Progenitor cell of endocrine pancreas (in vitro differentiated cells): Measurements from ENCODE around the gene UCN. TPM values are rescaled to one million over a fixed set of nuclear protein-coding genes. Genes with fewer than 3 reads are reported as not detected.
A peak's percentile ranks its signal among the peaks of the same experiment; 100 is the strongest.
"Not testable (repeated sequence)": the region's sequence is repeated elsewhere in the genome, so short reads cannot be mapped to it uniquely, and the experiment has no call there.

Source experiments
- DNase-seq: peaks from one replicate; pipeline ENCODE4 v3.0.0; 2021; ENCODE audit warnings: low spot score; ENCODE audit not compliant: unreplicated experiment
- H3K27ac Mint-ChIP-seq: 2 replicates; pipeline ENCODE4 v1.8.0; 2021; ENCODE audit warnings: mild to moderate bottlenecking, moderate library complexity, mixed read lengths
- H3K27me3 Mint-ChIP-seq: 2 replicates; pipeline ENCODE4 v1.8.0; 2021; ENCODE audit warnings: mixed read lengths
- H3K36me3 Mint-ChIP-seq: 2 replicates; pipeline ENCODE4 v1.8.0; 2022; ENCODE audit warnings: mixed read lengths; ENCODE audit not compliant: insufficient read depth
- H3K4me1 Mint-ChIP-seq: 2 replicates; pipeline ENCODE4 v1.8.0; 2021; ENCODE audit warnings: low read depth, mixed read lengths
- H3K4me3 Mint-ChIP-seq: 2 replicates; pipeline ENCODE4 v1.8.0; 2021; ENCODE audit warnings: low read depth, mild to moderate bottlenecking, moderate library complexity, mixed read lengths
- H3K9me3 Mint-ChIP-seq: 2 replicates; pipeline ENCODE4 v1.8.0; 2021; ENCODE audit warnings: low read depth, mixed read lengths
- total RNA-seq: library from RNA; stranded (reverse); gene quantifications from 2 replicates; pipeline ENCODE4 v1.2.1, GENCODE V29; 2021
- TF ChIP-seq, protein P1 (sequence below): fragments of 200-600 bp; sonication (generic); IDR thresholded peaks from one replicate; pipeline ENCODE4 v1.5.0; 2021; ENCODE audit warnings: antibody characterized with exemption, mild to moderate bottlenecking; ENCODE audit not compliant: unreplicated experiment

UCN gene
- total RNA-seq, 1 donor from 2014 or later: 2.0 TPM

DNA sequence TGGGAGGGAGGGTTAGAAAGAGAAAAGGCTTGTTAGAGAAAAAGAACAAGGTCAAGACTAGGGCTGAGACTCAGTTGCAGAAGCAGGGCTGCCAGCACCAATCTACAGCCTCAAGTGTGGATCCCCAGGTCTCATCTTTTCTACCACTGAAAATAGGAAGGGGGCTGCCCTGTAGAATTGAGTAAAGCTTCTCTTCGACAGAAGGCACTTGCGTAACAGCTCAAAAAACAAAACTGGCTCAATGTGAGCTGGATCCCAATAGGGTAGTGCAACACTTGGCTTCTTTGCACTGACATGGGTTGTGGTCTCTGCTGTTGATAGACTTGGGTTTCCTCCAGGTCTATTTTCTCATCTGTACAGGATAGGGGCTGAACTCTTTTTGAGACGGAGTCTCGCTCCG lies 16.5 kb upstream of the UCN start:
- H3K4me1 Mint-ChIP-seq: peaks cover 11% of the 10 kb centered on the region
- TF ChIP-seq, protein P1, sequence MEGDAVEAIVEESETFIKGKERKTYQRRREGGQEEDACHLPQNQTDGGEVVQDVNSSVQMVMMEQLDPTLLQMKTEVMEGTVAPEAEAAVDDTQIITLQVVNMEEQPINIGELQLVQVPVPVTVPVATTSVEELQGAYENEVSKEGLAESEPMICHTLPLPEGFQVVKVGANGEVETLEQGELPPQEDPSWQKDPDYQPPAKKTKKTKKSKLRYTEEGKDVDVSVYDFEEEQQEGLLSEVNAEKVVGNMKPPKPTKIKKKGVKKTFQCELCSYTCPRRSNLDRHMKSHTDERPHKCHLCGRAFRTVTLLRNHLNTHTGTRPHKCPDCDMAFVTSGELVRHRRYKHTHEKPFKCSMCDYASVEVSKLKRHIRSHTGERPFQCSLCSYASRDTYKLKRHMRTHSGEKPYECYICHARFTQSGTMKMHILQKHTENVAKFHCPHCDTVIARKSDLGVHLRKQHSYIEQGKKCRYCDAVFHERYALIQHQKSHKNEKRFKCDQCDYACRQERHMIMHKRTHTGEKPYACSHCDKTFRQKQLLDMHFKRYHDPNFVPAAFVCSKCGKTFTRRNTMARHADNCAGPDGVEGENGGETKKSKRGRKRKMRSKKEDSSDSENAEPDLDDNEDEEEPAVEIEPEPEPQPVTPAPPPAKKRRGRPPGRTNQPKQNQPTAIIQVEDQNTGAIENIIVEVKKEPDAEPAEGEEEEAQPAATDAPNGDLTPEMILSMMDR: no peak
- peaks cover 22% of the 10 kb centered on the region for H3K36me3 Mint-ChIP-seq
- DNase-seq: no peak
- H3K27ac Mint-ChIP-seq: peak overlapping the region; percentile 12
- no peaks in the 10 kb centered on the region for H3K9me3 Mint-ChIP-seq
- H3K4me3 Mint-ChIP-seq: peak overlapping the region; percentile 40
- no peaks in the 10 kb centered on the region for H3K27me3 Mint-ChIP-seq

DNA sequence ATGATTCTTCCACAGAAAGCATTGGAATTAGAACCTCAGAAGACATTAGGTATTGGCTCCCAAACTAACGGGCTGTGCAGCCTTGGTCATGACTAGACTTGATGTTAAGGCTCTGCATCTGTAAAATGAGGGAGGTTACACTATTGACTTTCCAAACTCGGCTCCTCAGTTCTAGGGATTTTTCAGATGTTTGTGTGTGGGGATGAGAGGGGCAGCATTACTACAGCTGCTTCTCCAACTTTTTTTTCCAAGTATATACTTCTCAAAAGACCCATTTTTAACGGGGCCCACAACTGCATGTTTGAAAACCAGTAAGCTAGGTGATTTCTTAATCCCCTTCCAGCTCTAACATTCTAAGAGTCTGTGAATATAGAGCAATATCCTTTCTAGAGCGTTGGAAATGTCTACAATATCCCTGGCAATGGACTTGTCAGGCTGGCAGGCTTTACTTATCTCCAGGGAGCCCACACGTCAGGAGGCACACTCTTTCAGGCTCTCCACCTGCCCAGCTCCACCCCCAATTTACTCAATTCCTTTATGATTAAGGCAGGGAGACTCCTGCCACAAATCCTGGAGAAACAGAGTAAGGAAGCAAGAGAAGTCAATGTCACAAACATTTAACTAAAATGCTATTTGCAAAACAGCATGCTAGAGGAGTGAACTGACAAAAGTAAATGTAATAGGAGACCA lies 15.5 kb upstream of the UCN start:
- Mint-ChIP-seq H3K4me3 (peak overlapping the region; percentile 89), H3K36me3 (peaks cover 18% of the 10 kb centered on the region)
- TF ChIP-seq, protein P1: no peak

DNA sequence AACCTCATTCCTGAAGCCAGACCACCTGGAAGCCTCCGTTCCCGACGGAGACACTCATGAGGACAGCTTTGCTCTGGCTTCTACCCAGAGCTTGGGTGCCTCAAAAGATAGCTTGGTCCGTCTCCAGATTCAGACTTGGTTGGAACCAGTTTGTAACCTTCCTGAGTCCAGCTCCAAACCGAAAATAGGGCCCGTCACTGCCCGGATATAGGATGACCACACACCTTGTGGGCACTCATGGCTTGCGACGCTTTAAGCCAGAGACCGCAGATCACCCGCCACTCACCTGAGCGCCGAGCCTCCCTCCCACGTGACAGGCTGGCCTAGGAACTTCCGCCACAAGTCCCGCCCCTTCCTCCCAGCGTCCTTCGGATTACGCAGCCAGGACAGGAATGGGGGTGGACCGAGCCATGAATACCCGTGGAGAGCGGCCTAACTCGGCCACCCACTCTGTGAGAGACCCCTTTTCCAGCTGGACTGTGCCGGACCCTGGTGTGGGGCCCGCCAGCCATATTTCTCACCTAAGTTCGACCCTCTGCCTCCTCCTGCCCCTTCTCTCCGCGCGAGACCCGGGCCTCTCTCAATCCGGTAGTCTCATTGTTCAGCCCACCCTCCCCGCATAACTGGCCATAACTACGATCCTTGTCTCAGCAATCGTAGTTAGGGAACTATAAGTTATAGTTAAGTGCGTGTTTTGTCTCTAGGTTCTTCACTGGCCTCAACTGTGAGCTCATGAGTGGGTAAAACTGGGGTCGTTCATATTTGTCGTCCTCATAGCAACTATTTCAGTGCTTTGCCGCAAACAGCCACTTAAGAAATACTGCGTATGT lies 14.7 kb upstream of the UCN start, which contains the start of gene MPV17:
MPV17 (minus strand) TSS at position 332 of the 830 bp plus-strand sequence. CDS start 580 bp downstream, outside the sequence.
- Mint-ChIP-seq H3K9me3 (no peaks in the 10 kb centered on the region), H3K27ac (peak within 1 kb of the TSS; percentile 99), H3K4me3 (peak within 1 kb of the TSS; percentile 89), H3K4me1 (peaks cover 11% of the 10 kb centered on the region), H3K27me3 (no peaks in the 10 kb centered on the region), H3K36me3 (peaks cover 15% of the 10 kb centered on the region)
- DNase-seq: peak; percentile 80
- TF ChIP-seq, protein P1: no peak

More for the DNA sequence above, 15.5 kb upstream of the UCN start:
- Mint-ChIP-seq H3K27ac (peak overlapping the region; percentile 99), H3K4me1 (peaks cover 11% of the 10 kb centered on the region), H3K9me3 (no peaks in the 10 kb centered on the region), H3K27me3 (no peaks in the 10 kb centered on the region)
- DNase-seq: no peak

DNA sequence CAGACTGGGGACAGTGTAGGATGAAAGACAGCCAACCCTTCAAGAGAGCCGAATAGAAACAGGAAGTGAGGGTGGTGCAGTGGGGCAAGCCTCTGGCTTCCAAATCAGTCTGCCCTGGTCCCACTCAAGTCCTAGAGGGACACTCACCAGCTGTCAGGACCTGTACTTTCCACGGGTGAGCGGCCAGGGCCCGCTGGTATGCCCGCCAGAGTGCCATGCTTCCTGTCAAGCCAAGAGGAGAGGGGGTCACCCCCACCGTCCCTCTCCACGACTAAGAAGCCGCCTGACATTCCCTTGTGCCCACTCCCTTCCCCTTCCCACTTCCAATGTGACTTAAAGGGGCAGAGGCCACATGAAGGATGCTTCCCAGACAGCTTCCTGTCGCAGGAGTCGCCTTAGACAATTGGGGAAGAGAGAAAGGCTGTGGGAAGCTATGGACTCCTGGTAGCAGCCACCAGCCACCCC lies 14.1 kb upstream of the UCN start:
- Mint-ChIP-seq H3K4me3 (peak overlapping the region; percentile 89), H3K27ac (peak overlapping the region; percentile 99), H3K4me1 (peaks cover 11% of the 10 kb centered on the region), H3K27me3 (no peaks in the 10 kb centered on the region), H3K9me3 (no peaks in the 10 kb centered on the region), H3K36me3 (peaks cover 13% of the 10 kb centered on the region)
- TF ChIP-seq, protein P1: no peak
- DNase-seq: no peak

DNA sequence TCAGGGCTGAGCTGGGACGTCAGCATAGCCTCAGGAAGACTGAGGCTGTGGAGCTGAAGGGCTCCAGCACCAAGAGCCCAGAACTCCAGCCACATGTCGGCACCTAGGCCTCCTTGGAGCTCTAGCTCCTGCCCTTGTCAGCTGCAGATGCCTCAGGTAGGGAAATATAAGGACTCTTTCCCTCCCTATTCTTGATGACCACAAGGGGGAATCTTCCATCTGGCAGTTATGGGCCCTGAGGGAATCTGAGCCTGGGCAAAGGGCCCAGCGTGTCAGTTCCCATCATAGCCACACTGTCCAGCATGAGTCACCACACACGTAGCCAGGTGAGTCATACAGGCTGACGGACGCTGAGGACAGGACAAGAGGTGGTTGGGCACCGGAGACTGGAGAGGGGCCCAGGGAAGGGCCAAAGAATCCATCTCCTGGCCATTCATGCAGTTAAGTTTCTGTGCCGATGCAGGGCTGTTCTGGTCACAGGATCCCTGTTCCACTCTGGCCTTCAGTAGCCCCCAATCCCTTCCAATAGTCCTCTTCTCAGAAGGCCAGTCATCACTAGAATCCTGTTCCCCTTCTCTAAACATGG lies 12.8 kb upstream of the UCN start:
- TF ChIP-seq, protein P1: peak; percentile 26
- Mint-ChIP-seq H3K4me1 (peaks cover 11% of the 10 kb centered on the region), H3K27ac (peak overlapping the region; percentile 51), H3K36me3 (peaks cover 3% of the 10 kb centered on the region), H3K4me3 (peak overlapping the region; percentile 52), H3K27me3 (no peaks in the 10 kb centered on the region), H3K9me3 (no peaks in the 10 kb centered on the region)
- DNase-seq: no peak

DNA sequence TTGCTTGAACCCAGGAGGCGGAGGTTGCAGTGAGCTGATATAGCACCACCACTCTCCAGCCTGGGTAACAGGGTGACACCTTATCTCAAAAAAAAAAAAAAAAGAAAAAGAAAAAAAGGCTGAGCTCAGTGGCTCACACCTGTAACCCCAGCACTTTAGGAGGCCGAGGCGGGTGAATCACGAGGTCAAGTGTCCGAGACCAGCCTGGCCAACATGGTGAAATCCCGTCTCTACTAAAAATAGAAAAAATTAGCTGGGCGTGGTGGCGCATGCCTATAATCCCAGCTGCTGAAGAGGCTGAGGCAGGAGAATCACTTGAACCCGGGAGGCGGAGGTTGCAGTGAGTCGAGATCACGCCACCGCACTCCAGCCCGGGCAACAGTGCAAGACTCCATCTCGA lies 11.6 kb upstream of the UCN start:
- not testable (repeated sequence) for DNase-seq, H3K27me3 Mint-ChIP-seq, H3K36me3 Mint-ChIP-seq, H3K9me3 Mint-ChIP-seq, H3K4me3 Mint-ChIP-seq, H3K27ac Mint-ChIP-seq
- peaks cover 11% of the 10 kb centered on the region for H3K4me1 Mint-ChIP-seq
